Glomerular endothelial cell (primary cell): ENCODE measurements around the gene HTRA3. TPM values are rescaled to one million over a fixed set of nuclear protein-coding genes. Genes with fewer than 3 reads are reported as not detected.

Experiments
- DNase-seq: peaks from one replicate; pipeline ENCODE4 v3.0.0-alpha.2; 2011; ENCODE audit warnings: low read depth, low spot score; ENCODE audit errors: extremely low read depth
- total RNA-seq: library from RNA; depleted of rRNA; stranded (reverse); fragments of >200 nt; gene quantifications from 2 replicates; pipeline ENCODE4 v1.2.3, GENCODE V29; 2015

Gene HTRA3
- total RNA-seq, 1 donor from 2014 or later = 74.5 TPM

DNA sequence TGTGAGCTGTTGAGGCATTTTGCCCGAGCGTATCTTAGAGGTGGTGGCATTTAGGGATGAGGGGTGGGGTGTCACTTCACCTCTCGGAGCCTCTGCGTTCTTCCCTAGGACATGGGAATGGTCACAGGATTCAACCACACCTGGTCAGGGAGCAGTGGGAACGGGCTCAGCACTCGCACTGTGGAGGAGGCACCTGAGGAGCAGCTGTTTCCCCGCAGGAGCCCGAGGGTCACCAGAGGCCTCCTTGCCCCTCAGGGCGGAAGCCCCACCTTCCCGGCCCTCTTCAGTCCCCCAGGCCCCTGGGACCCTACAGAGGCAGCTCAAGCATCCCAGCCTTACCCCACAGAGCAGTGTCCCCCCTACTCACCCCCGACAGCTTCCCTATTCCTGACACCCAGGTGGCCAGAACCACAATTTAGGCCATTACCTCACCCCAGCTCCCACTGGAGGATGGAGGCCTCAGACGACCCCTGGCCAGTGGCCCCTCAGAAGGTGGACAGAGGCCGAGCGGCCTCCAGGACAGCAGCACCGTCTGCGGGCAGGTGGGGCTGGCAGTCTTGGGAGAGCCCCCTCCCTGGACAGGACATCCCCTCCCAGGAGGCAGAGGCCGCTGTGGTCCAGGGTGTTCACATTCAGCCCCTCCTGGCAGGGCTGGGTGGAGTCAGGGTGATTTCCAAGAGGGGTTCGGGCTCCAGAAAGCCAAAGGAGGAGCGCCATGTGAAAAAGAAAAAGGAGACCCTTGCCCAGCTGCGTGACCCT lies 4.2 kb upstream of the HTRA3 start:
- DNase-seq = no peak

DNA sequence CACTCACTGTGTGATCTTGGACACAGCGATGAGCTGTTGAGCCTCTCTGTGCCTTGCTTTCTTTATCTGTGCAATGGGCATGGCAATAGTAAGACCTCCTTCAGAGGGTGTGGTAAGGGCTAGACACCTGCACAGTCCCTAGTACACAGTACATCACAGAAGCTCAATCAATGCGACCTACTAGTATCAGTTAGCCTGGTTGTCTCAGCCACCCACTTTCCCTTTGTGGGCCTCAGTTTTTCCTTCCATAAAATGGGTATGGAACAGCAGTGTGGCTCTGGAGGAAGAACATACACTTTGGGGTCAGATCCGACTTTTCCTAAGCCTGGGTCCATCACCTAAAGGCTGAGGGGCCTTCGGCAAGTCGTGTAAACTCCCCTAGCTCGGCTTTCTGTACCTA lies 3.5 kb upstream of the HTRA3 start:
- no peak for DNase-seq

DNA sequence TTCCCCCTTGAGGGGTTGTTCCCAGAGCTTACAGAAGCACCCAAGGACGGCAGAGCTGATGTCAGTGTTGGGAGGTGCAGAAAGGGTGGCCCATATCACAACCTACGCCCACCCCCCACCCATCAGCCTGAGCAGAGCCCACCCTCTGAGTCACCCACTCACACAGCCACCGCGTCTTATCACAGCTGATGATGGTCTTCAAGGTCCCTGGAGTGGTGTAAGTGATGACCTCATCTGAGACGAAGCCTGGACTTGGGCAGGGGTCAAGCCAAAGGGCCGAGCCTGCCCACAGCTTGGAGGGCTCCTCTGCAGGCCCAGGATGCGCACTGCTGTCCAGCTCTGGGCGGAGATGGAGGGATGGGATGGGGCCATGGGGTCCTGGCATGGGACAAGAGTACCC lies 3.0 kb upstream of the HTRA3 start:
- DNase-seq = no peak

DNA sequence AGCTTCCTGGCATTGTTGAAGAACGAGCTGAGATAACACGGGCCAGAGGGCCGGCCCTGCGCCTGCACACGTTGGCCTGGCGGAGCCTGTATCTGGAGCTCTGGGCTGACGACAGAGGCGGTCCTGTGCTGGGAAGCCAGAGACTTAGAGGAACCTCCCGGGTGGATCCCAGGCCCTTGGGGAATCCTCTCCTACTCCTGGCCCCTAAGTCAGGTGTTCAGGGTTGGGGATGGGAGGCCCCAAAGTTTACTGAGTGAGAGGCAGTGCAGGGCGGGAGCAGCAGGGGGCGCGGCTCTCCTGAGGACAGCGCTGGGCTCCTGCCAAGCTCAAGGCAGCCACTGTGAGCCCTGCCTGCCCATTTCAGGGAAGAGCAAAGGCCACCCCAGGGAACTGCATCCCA lies 2.5 kb upstream of the HTRA3 start:
- DNase-seq = no peak

GRCh38 chr4:8268211-8268610 lies 1.3 kb upstream of the HTRA3 start:
- no peak for DNase-seq

- DNase-seq = no peak
These were observed 536 bp upstream of the HTRA3 start for GRCh38 chr4:8268901-8269534.

- no peak for DNase-seq
These were observed 841 bp downstream of the HTRA3 start for GRCh38 chr4:8270418-8270771.

DNA sequence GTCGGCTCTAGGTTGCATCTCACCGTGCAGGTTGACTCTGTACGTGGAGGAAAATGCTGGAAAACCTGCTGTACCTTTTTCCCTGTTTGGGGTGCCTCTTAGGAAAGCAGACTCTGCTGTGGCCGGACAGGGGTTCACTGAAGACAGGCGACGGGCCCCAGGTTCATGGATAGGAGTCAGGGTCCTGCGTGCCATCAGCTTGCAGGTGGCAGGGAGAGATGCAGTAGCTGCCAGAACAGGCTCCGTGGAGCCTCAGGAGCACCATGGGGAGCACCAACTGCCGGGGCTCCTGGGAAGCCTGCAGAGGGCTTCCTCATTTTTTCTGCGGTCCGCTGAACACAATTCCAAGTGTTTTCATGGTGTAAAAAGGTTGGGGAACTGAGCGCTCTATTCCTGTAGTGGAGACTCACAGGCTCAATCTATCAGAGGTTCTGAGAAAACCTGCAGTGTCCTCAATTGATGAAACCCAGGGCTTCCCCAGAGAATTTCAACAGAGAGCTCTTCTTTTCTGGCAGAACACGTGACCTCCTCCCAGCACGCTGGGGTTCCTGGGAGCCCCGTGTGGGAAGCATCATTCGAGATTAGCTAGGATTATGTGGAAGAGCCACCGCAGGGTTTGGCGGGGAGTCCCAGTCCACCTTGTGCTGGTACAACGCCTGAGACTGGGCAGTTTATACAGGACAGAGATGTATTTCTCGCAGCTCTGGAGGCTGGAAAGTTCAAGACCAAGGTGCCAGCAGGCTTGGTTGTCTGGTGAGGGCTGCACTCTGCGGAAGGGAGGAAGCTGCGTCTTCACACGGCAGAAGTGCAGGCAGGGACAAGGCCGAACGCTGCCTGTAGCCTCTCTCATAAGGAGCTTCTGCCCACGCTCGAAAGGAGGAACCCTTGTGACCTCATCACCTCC lies 1.6 kb downstream of the HTRA3 start:
- no peak for DNase-seq

- DNase-seq = no peak
These were observed 2.3 kb downstream of the HTRA3 start for GRCh38 chr4:8271821-8272220.

DNA sequence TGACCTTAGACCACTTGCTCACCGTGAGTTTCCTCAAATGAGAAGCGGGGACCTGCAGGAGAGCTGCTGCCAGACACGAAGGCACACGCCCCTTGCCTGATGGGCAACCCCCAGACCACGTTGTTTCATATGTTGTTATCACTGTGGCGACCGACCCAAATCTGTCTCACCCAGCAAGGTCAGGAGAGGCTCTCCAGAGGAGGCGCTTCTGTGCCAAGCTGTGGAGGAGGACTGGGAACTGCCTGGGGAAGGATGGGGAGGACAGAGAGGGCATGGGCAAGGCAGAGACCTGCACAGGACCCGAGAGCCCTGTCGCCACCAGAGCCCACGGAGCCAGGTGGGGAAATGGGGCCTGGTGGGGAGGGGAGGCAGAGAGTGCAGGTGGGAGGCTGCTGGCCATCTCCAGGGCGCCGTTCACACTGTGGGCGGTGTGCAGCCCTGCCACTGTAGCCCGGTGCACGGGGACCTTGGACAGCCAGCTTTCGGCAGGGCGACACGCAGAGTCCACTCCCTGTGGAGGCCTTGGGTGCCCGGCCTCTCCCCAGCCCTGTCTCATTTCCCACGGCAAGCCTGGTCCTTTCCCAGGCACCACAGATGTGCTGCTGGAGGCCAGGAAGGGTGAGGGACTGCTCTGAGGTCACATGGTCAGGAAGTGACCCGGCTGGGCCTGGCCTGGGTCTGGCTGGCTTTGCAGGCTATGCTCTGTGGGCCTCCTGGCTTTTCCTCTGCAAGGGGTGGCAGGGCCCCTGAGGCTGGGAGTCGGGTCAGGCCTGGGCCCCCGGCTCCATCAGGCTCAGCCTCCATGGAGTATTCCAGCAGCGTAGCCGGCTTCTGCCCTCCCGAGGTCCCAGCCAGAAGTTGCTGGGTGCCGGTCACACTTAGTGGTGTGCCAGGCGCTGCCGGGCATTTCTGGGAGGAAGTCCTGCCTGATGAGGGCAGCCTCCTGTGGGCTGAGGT lies 3.2 kb downstream of the HTRA3 start:
- DNase-seq = no peak

DNA sequence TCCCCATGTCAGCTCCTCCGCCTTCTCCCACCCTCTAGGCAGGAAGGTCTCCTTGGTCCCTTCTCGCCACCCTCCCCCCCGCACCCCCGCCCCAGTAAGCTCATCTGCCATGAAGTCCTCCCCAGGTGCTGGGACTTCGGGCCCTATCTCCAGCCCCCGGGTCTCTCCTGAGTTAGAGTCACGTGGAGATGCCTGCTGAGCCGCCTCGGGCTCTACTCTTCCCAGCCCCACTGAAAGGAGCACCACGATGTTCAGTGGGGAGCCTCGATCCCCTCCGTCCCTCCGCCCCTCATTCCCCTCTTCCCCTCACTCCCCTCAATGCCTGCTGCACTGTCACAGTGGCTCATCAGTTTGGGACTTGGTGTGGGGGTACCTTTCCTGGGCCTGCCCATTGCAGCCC lies 3.9 kb downstream of the HTRA3 start:
- no peak for DNase-seq

DNA sequence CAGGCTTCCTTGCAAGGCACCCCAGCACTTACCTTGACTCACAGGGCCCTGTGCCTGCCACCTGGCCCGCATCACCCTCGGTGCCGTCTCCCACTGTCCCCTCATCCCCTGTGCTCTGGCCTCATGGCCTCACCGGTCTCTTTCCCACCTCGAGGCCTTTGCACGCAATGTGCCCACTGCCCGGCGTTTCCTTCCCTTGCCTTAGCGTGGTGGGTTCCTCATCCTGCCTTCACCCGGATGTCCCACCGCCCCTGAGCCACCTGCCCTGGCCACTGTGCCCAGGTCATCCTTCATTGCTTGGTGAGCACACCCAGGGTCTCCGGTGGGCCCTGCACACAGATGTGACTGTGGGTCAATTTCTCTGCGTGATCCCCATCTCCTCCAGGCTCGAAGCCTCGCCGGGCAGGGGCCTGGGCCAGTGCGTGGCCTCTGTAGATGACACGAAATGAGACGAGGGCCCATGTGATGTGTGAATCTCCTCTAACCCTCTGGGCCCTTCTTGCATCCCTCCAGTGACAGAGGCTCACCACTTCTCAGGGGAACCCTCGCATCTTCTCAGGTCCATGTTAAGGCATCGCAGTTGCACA lies 4.6 kb downstream of the HTRA3 start:
- DNase-seq = no peak

DNA sequence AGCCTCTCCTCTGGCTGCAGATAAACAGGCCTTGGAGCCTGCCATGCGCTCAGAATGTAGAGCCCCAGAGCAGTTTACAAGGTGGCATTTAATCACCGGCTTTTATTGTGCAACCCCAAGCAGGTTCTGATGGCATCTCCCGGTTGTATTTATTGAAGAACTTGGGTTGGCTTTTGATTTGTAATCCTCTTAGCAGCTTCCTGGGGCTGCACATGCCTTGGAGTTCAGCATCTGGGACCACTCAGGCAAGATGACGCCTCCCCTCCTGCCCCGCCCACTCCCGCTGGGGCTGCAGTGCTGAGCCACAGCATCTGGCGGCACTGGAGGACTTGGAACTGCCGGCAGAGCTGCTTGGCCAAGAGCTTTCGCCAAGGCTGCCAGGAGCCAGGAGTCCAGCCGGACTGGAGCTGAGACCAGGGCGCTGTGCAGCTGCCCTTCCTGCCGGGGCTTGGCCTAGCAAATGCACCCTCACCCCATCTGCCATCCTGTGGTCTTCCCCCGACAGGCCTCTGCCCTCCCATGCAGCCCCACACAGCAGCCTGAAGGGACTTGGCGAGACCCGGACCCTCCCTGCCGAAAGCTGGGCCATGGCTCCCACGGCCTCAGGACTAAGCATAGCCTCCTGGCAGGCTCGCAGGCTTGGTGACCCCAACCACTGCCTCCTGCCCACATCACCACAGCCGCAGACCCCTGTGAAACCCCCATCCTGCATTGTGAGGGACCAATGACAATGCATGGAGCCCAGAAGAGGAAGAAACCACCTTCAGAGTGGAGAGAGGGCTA lies 5.4 kb downstream of the HTRA3 start:
- no peak for DNase-seq

- DNase-seq = no peak
These were observed 6.0 kb downstream of the HTRA3 start for GRCh38 chr4:8275548-8275910.

- no peak for DNase-seq
These were observed 7.0 kb downstream of the HTRA3 start for GRCh38 chr4:8276358-8277240.

DNA sequence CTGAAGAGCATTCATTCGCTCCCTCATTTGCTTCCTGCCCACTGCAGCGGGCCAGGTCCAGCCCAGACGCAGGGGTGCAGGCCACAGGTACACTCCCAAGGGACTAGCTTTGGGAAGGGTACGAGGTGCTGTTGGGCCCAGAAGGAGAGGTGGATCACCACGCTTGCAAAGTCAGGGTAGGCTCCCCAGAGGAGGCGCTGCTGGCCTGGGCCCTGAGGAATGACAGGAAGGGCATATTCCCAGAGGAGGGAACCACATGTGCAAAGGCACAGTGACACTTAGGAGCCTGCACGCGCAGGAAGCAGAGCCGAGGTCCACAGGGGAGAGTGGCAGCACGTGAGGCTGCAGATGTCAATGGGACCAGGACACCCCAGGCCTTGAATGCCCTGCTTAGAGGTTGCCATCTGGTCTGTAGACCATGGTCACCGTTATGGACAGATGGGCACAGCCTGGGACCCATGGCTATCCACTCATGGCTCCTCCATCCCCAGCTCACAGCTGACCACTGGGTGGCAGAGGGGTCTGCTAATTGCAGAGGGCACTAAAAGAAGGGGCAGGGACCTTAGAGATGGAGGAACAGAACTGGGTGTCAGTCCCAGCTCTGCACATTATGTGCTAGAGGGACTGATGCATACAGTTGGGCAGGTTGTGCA lies 7.9 kb downstream of the HTRA3 start:
- DNase-seq = no peak

DNA sequence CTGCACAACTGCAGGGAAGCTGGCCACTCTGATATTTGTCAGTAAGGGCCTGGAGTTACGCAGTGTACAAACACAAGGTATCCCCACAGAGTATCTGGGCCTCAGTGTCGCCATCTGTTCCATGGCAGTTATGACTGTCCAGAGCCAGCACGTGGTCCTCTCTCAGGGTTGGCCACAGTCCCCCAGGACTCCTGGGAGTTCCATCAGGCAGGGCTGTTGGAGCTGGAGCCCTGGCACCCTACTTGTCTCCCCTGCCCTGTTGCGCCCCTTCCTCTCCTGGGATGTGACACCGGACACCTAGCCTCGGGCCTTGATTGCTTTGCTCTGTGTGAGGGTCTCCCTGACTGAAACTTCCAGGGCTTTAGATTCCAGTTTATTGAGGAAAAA lies 8.4 kb downstream of the HTRA3 start:
- no peak for DNase-seq
